Activated CD8-positive, alpha-beta memory T cell treated with anti-CD3 and anti-CD28 coated beads, Interleukin-2, amount 50 U/mL, for 1 hour (primary cell): ENCODE data around the gene VPS26B.
"Not testable (repeated sequence)": the region's sequence is repeated elsewhere in the genome, so short reads cannot be mapped to it uniquely, and the experiment has no call there.

Experiments
- DNase-seq: peaks from one replicate; pipeline ENCODE4 v3.0.0-alpha.2; 2020; ENCODE audit errors: extremely low read depth

VPS26B gene

GRCh38 chr11:134223836-134224709 lies at the start of gene VPS26B, which contains the start of gene NCAPD3:
TSS of gene VPS26B (plus strand) at chr11:134224671. CDS start at chr11:134225123, 452 bp downstream.
TSS of gene NCAPD3 (minus strand) at chr11:134223967. CDS start at chr11:134223926, 41 bp downstream.
- DNase-seq = peak; percentile 86

DNA sequence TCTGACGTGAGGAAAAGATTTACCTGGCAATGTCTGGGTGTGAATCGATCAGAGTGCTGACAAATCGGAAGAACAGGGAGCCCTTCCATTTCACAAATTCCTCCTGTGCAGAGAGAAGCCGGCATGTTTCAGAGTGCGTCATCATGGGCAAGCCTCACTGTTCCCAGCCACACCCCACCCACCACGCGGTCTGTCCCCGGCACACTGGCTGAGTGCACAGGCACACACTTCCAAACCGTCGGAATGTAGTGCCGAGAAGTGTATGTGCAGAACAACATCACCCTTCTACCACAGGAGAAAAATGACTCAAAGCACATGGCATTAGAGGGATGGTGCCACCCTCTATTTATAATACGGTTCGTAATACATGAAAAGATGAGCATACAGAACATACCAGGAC lies 48.2 kb upstream of the VPS26B start:
- DNase-seq = no peak

- DNase-seq = no peak
Observed at GRCh38 chr11:134178032-134178674, 46.3 kb upstream of the VPS26B start.

- no peak for DNase-seq
Observed at GRCh38 chr11:134181707-134182106, 42.8 kb upstream of the VPS26B start.

- not testable (repeated sequence) for DNase-seq
Observed at GRCh38 chr11:134188092-134188491, 36.4 kb upstream of the VPS26B start.

DNA sequence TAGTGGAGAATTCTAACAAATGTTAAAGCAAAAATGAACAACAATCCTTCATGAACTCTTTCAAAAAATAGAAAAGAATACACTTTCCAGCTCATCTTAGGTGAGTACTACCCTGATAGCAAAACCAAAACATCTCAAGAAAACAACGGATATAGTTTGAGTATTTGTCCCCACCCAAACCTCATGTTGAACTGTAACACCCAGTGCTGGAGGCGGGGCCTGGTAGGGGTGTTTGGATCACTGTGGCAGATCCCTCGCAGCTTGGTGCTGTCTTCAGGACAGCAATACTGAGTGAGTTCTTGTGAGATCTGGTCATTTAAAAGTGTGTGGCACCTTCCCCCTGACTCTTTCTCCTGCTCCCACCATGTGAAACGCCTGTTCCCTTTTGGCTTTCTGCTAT lies 27.7 kb upstream of the VPS26B start:
- DNase-seq = no peak

GRCh38 chr11:134199531-134199930 lies 24.9 kb upstream of the VPS26B start:
- DNase-seq = no peak

DNA sequence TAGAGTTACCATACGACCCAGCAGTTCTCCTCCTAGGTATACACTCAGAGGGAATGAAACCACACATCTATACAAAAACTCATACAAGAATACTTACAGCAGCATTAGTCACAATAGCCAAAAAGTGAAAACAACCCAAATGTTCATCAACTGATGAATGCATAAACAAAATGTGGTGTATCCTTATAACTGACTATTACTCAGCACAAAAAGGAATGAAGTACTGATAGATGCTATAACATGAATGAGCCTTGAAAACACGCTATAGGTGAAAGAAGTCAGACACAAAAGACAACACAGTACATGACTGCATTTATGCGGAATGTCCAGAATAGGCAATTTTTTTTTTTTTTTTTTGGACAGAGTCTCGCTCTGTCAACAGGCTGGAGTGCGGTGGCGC lies 23.8 kb upstream of the VPS26B start:
- no peak for DNase-seq

DNA sequence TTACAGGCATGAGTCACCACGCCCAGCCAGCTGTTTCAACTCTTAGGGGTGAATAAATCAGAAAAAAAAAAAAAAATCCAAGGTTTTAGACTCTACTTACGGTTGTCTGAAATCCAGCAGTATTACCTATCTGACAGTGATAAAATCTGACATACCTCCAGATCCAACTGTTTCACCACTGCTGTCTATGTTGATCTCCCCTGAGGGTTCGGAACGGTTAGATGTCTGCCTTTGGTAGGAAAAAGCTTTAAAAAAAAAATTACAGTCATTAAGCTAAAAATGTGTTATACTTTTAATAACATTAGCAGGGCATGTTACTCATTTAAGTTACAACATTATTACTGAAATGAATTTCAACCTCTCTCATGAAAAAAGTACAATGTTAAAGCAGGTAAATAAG lies 21.8 kb upstream of the VPS26B start:
- DNase-seq = no peak

DNA sequence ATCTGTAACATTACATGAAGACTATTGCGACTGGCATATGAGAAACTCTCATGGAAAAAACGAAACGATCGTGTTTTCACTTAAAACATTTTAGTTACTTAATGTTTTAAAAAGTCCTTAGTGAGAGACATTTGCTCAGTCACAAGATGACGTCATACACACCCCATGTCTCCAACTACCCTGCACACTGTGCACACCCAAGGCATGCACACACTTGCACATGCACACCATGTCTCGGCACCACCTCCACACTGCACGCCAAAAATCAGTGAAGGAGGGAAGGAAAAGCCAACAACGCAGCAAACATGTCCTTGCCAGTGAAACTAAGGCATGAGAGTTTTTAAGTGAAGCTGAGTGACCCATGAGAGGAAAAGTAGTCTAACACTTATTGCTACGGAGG lies 18.7 kb upstream of the VPS26B start:
- DNase-seq = no peak

DNA sequence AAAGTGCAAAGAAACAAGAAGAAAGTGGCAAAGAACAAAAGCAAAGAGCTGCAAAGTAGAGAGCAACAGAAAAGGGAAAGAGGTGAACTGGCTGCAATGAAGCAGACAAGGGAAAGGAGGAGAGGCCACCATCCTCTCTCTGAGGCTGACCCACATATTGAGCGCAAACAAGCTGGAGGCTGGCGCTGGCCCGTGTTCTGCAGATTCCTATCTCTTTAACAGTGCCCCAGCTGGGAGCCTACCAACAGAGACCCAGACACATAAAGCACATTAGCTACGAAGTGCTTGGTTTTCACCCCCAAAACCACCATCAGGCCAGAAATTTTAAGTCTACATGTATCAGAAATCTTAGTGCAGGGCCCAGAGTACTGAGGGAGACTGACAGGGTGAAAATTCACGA lies 18.3 kb upstream of the VPS26B start:
- no peak for DNase-seq

DNA sequence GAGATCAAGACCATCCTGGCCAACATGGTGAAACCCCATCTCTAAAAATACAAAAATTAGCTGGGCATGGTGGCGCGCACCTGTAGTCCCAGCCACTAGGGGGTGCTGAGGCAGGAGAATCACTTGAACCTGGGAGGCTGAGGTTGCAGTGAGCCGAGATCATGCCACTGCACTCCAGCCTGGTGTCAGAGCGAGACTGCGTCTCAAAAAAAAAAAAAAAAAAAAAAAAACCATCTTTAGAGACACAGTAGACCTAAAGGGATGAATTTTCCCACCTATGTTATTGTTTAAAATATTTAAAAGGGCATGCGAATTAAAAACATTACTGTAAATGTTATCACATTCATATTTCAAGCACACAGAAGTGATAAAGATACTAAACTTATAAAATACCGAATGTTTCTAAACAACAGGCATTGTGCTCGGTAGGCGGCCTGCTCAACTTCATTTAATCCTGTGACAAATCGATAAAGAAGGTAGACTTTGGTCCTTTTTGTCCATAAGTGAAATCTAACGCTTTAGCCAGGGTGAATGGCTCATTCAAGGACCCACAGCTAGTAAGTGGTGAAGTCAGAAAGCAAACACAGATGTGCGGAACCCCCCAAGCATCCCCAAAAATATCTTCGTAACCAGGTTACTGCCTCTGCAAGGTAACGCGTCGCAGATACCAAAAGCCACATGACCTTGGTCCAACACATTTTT lies 16.8 kb upstream of the VPS26B start:
- DNase-seq = peak; percentile 26

DNA sequence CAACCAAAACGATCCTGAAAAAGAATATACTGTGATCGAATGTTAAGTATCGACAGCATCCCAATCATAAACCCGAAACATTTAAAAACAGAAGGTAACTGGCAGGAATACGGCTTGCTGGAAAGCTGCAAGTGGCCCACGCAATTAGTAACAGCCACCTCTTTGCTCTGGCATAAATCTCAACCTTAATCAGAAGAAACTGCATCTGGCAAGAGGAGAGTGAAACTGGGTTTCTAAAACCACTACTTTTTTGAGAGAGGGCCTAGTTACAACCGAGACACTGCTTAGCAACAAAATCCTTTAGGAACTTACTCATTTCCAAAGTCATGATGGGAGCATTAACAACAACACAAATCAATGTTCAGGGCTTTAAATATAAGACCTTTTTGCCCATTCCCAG lies 8.6 kb upstream of the VPS26B start:
- no peak for DNase-seq

- DNase-seq = no peak
Observed at GRCh38 chr11:134216816-134217215, 7.7 kb upstream of the VPS26B start.

- no peak for DNase-seq
Observed at GRCh38 chr11:134223121-134223520, 1.4 kb upstream of the VPS26B start.

DNA sequence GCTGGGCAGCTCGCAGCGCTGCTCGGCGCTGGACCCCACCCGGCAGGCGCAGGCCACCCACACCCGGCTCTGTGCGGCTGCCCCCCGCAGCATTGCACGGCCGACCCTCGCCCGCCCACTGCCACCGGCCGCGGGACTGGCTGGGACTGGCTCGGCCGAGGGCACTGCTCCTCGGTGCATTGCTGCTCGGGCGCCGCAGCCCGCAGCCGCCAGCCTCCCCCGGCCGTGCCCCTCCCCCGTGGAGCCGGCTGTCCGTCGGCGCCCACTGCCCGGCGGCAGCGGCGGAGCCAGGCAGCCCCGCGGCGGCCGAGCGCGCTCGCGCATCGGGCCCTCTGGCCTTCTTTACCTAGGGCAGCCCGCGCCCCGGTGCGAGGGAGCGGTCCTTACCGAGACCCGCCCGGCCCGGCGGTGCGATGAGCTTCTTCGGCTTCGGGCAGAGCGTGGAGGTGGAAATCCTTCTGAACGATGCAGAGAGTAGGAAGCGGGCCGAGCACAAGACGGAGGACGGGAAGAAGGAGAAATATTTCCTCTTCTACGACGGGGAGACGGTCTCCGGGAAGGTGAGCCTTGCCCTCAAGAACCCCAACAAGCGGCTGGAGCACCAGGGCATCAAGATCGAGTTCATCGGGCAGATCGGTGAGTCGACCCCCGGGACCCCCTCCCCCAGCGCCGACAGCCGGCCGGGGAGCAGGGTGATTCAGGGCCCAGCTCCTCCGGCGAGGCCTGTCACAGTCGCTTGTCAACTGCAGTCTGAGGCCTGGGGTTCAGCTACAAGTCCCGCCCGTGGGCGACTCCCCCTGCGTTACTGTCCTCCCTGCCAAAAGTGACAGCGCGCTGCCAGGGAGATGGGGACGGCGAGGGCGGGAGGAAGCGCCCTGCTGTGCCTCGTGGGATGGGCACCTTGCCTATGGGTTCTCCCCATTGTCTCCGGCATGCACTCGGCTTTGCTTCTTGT lies 516 bp downstream of the VPS26B start:
- DNase-seq = no peak

- no peak for DNase-seq
Observed at GRCh38 chr11:134226806-134227325, 2.4 kb downstream of the VPS26B start.

DNA sequence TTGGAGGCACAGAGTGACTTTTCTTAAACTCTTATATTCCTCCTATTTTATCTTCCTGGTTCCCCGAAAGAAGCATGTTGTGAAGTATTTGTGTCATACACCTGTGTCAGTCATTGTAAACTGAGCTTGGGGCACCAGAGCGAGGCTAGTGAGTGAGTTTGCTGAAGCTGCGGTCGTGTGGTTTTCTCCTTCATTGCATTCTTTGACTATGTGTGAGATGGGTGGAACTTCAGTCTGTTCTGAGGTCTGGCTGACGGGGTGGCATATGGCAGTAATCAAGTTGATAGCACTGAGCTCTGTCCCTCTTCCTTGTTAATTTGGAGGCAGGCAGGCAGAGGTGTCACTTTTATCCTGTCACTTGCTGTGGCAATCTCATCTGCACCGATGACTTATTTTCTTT lies 4.2 kb downstream of the VPS26B start:
- no peak for DNase-seq

GRCh38 chr11:134229126-134229790 lies 4.8 kb downstream of the VPS26B start:
- no peak for DNase-seq

DNA sequence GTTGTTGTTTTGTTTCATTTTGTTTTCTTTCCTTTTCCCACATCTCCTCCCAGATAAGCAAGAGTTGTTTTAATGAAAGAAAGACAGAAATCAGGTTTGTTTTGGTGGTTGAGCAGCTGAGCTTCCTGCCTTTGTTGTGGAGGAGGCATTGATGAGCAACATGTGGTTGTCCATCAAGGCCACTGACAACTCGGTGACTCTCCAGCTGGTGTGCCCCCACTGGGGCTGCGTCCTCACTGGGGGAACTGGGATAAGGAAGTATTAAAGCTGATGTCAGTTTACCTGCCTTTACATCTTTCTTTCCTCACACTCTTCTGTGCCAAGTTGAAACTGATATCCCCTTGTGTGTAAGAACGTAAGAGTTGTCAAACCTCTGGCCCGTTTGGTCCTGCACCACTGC lies 5.9 kb downstream of the VPS26B start:
- no peak for DNase-seq
